GM21723 (cell line): ENCODE results near the gene LTB4R.
A peak's percentile ranks its signal among the peaks of the same experiment; 100 is the strongest.

ENCODE experiments used
- ATAC-seq: cut with Tn5 transposase; IDR thresholded peaks from one replicate; pipeline ENCODE4 v1.9.1; 2021; ENCODE audit warnings: mild to moderate bottlenecking, moderate library complexity; ENCODE audit not compliant: unreplicated experiment

The LTB4R gene

DNA sequence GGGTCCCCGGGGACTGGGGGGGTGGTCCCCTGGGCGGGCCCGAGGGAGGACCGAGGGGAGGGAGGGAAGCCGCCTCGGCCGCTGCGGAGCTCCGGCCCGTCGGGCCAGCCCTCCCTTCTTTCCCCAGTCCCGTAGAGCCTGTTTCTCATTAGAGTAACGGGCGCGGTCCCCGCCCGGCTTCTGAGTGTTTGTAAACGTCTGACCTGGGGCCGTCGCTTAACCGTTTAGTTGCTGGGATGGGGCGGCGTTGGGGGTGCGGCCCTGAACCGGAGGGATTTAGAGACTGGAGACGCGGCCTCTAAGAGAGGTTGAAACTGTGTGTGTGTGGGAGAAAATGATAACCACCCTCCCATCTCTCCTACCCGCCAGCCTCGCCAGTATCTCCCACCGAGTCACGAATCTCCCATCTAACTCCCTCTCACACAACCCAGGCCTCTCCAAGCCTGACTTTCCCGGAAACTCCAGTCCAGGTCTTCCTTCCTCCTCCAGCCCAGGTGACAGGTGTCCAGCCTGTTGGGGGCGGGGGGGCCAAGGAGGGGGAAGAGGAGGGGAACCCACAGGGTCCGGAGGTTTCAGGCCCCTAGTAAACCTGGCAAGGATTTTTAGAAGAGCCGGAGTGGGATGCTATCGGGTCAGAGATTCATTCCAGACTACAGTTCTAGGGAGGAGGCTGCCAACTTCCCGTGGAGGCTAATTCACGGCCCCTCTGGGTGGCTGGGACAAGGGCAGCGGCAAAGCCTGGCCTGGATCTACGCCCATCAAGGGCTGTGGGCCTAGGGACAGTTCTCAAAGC is 55.6 kb downstream of the LTB4R start:
- peak; percentile 45 for ATAC-seq
